ENCODE data around the gene ZFAND3.

The ZFAND3 gene

GRCh38 chr6:37897818-37898515 lies 78.4 kb downstream of the ZFAND3 start:
- Histone ChIP-seq H3K27ac (no peak overlapping the region), H3K4me3 (ENCODE audit: low read depth, low read length) (no peak overlapping the region), H3K9me3 (ENCODE audit: severe bottlenecking) (no peaks in the 10 kb centered on the region), H3K36me3 (no peaks in the 10 kb centered on the region; the same call in 1 of the 2 replicates), H3K27me3 (ENCODE audit: insufficient read depth, low read depth, severe bottlenecking) (no peaks in the 10 kb centered on the region)
- DNase-seq: no peak
- TF ChIP-seq, protein P1, sequence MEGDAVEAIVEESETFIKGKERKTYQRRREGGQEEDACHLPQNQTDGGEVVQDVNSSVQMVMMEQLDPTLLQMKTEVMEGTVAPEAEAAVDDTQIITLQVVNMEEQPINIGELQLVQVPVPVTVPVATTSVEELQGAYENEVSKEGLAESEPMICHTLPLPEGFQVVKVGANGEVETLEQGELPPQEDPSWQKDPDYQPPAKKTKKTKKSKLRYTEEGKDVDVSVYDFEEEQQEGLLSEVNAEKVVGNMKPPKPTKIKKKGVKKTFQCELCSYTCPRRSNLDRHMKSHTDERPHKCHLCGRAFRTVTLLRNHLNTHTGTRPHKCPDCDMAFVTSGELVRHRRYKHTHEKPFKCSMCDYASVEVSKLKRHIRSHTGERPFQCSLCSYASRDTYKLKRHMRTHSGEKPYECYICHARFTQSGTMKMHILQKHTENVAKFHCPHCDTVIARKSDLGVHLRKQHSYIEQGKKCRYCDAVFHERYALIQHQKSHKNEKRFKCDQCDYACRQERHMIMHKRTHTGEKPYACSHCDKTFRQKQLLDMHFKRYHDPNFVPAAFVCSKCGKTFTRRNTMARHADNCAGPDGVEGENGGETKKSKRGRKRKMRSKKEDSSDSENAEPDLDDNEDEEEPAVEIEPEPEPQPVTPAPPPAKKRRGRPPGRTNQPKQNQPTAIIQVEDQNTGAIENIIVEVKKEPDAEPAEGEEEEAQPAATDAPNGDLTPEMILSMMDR (IDR thresholded peaks at IDR 0.05; ENCODE audit: low read depth, low read length): no peak

GRCh38 chr6:37903351-37904340 lies 84.1 kb downstream of the ZFAND3 start:
- Histone ChIP-seq H3K27ac (no peak overlapping the region), H3K27me3 (ENCODE audit: insufficient read depth, low read depth, severe bottlenecking) (no peaks in the 10 kb centered on the region), H3K9me3 (ENCODE audit: severe bottlenecking) (no peaks in the 10 kb centered on the region), H3K36me3 (no peaks in the 10 kb centered on the region), H3K4me3 (ENCODE audit: low read depth, low read length) (no peak overlapping the region)
- DNase-seq: no peak
- TF ChIP-seq, protein P1 (IDR thresholded peaks at IDR 0.05; ENCODE audit: low read depth, low read length): no peak

DNA sequence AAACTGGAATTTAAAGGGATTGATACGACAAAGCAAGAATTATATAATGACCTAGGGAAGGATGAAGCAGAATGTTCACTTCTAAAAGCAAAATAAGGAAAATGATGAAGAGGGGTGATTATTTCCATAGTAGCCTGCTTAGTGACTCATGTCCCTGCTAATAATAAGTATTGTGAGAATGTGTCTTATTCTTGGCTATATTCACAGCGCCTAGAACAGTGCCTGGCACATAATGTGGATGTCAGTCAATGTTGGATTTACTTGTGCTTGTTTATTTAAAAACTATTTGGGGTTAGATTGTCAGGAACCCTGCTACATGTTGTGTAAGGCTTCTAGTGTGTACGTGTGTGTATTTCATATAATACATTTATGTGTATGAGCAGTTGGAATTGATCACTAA lies 85.1 kb downstream of the ZFAND3 start:
- Histone ChIP-seq H3K36me3 (no peaks in the 10 kb centered on the region), H3K9me3 (ENCODE audit: severe bottlenecking) (no peaks in the 10 kb centered on the region), H3K27me3 (ENCODE audit: insufficient read depth, low read depth, severe bottlenecking) (no peaks in the 10 kb centered on the region), H3K4me3 (ENCODE audit: low read depth, low read length) (no peak overlapping the region), H3K27ac (no peak overlapping the region)
- TF ChIP-seq, protein P1 (IDR thresholded peaks at IDR 0.05; ENCODE audit: low read depth, low read length): no peak
- no peak for DNase-seq

- no peaks in the 10 kb centered on the region for H3K36me3 ChIP-seq
- TF ChIP-seq, protein P1 (IDR thresholded peaks at IDR 0.05; ENCODE audit: low read depth, low read length): no peak
- no peak for DNase-seq
- H3K27ac ChIP-seq: no peak overlapping the region
- no peaks in the 10 kb centered on the region for H3K27me3 ChIP-seq (ENCODE audit: insufficient read depth, low read depth, severe bottlenecking)
- H3K9me3 ChIP-seq (ENCODE audit: severe bottlenecking): no peaks in the 10 kb centered on the region
- H3K4me3 ChIP-seq (ENCODE audit: low read depth, low read length): no peak overlapping the region
These were observed 86.6 kb downstream of the ZFAND3 start for GRCh38 chr6:37906121-37906520.

GRCh38 chr6:37910998-37911397 lies 91.5 kb downstream of the ZFAND3 start:
- no peak for DNase-seq
- no peaks in the 10 kb centered on the region for H3K27me3 ChIP-seq (ENCODE audit: insufficient read depth, low read depth, severe bottlenecking)
- TF ChIP-seq, protein P1 (IDR thresholded peaks at IDR 0.05; ENCODE audit: low read depth, low read length): no peak
- H3K36me3 ChIP-seq: no peaks in the 10 kb centered on the region; the same call in none of the 2 replicates
- no peak overlapping the region for H3K4me3 ChIP-seq (ENCODE audit: low read depth, low read length)
- H3K9me3 ChIP-seq (ENCODE audit: severe bottlenecking): no peaks in the 10 kb centered on the region
- no peak overlapping the region for H3K27ac ChIP-seq

All from WERI-Rb-1 (cell line).